ENCODE results near the gene CXXC5. TPM values are rescaled to one million over a fixed set of nuclear protein-coding genes. Genes with fewer than 3 reads are reported as not detected.
"Not testable (repeated sequence)": the region's sequence is repeated elsewhere in the genome, so short reads cannot be mapped to it uniquely, and the experiment has no call there.

The CXXC5 gene
- total and polyA plus RNA-seq, 9 of the 15 experiments (the other 6 are each of a cell fraction or from before 2014, with no cell fraction given) = 1.9 to 123 (median 45.8) TPM

DNA sequence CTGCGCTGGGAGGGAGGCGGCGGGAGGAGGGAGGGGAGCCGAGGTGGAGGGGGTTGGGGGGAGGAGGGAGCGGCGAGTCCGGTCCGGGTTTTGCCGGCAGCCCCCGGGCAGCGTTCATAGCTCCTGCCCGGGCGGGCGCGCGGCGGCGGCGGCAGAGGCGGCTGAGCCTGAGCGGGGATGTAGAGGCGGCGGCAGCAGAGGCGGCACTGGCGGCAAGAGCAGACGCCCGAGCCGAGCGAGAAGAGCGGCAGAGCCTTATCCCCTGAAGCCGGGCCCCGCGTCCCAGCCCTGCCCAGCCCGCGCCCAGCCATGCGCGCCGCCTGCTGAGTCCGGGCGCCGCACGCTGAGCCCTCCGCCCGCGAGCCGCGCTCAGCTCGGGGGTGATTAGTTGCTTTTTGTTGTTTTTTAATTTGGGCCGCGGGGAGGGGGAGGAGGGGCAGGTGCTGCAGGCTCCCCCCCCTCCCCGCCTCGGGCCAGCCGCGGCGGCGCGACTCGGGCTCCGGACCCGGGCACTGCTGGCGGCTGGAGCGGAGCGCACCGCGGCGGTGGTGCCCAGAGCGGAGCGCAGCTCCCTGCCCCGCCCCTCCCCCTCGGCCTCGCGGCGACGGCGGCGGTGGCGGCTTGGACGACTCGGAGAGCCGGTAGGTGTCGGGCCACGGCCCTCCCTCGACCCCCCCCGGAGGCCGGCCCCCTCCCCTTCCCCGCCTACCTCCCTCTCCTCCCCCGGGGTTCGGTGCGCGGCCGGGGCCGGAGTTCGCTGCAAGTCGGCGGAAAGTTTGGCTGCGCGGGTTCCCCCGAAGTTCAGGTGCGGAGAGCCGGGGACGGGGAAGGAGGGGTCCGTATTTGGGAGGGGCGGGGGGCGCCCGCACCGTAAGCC lies at the start of gene CXXC5 (continued):
- TF ChIP-seq TOE1 (IDR thresholded peaks at IDR 0.05; ENCODE audit: borderline replicate concordance) = peak; percentile 65; the same call in 1 of the 2 replicates
- no peak for TF ChIP-seq TOE1 (CRISPR knock-in tag; IDR thresholded peaks at IDR 0.05; ENCODE audit: borderline replicate concordance, low read depth)

DNA sequence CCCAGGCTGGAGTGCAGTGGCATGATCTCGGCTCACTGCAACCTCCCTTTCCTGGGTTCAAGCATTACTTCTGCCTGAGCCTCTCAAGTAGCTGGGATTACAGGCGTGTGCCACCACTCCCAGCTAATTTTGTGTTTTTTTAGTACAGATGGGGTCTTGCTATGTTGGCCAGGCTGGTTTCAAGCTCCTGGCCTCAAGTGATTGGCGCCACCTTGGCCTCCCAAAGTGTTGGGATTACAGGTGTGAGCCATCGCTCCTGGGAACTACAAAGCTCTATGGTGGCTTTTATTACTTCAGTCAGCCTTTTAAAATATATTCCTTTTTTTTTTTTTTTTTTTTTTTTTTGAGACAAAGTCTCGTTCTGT lies 49.6 kb upstream of the CXXC5 start:
- BruUV-seq (replicated peaks); FAIRE-seq; ATAC-seq; H3K4me3 ChIP-seq; H3K9ac ChIP-seq (ENCODE audit: insufficient read depth in 1 of 2, low read depth in 2 of 2, low read length in 2 of 2); H4K20me1 ChIP-seq (replicated peaks; ENCODE audit: control insufficient read depth, insufficient read depth, low read length); in situ Hi-C loops (cut with MboI); H3K27me3 ChIP-seq (ENCODE audit: control insufficient read depth in 2 of 2, insufficient read depth in 2 of 2, low read length in 2 of 2); H3K9me3 ChIP-seq (replicated peaks; ENCODE audit: control insufficient read depth, insufficient read depth, low read depth, low read length); intact Hi-C loops (cut with micrococcal nuclease); H3K9me1 ChIP-seq (ENCODE audit: control insufficient read depth, insufficient read depth, low read length); H3K27ac ChIP-seq (ENCODE audit: extremely low read depth, low read depth, low read length); H3K4me2 ChIP-seq (ENCODE audit: insufficient read depth, low read length); H3K4me1 ChIP-seq (replicated peaks in 1 of 2; ENCODE audit: control insufficient read depth in 2 of 2, insufficient read depth in 2 of 2, low read length in 2 of 2); DNase-seq (ENCODE audit: extremely low read depth in 1 of 4, low spot score in 3 of 4); CTCF ChIA-PET (ENCODE audit: low intra/inter-chr PET ratio); H2AFZ ChIP-seq (ENCODE audit: low read depth, low read length): not testable (repeated sequence)
- WGBS (ENCODE audit: insufficient coverage, low coverage, missing lambda C conversion rate) = 100% methylated on average over 3 of the region's 5 CpGs
- peak; percentile 43 for TF ChIP-seq RBM25 (IDR thresholded peaks at IDR 0.05; ENCODE audit: low read depth, low read length, severe bottlenecking)
- TF ChIP-seq BCOR (IDR thresholded peaks at IDR 0.05) = peak; percentile 71
- peak; percentile 99 for TF ChIP-seq ZNF121 (CRISPR knock-in tag; conservative IDR thresholded peaks at IDR 0.05)
- 0 out of 2 replicates have a peak, but pooled peaks have one; percentile 31 for TF ChIP-seq SMARCA5 (IDR thresholded peaks at IDR 0.05)
- Histone ChIP-seq H3K36me3 (ENCODE audit: control insufficient read depth, insufficient read depth, low read length) (peaks cover 44% of the 10 kb centered on the region; the same call in 1 of the 3 replicates), H3K79me2 (ENCODE audit: control insufficient read depth, insufficient read depth, low read length) (peaks cover 65% of the 10 kb centered on the region)
- POLR2A ChIA-PET = interaction anchor here (0.6 to 2.1 kb wide), 6 partner anchors 11 to 160 kb away, joined by 3 to 14 read pairs (median 4); no protein-coding TSS in a partner anchor

Data from K562 (cell line).